Measurements from ENCODE around the gene CD164. TPM values are rescaled to one million over a fixed set of nuclear protein-coding genes. Genes with fewer than 3 reads are reported as not detected.

Gene CD164
- total RNA-seq = 100 to 1,000 TPM; 149 to 275 (median 206) TPM
- polyA plus RNA-seq = 100 to 1,000 TPM; 164 to 252 TPM
- total RNA-seq = 195 reads per million, percentile 93 among the genes with 10 or more reads in this experiment

GRCh38 chr6:109381747-109382575, at the start of gene CD164:
CD164 (minus strand) TSS chr6:109382467; CDS start chr6:109382378, 89 bp downstream.
- DNase-seq (peak; percentile 53 to 98 (median 95)), ATAC-seq (peak; percentile 83)
- Histone ChIP-seq H3K4me3 (ENCODE audit: low read length) (peak within 1 kb of the TSS; percentile 89), H3K9me3 (ENCODE audit: control insufficient read depth in 2 of 3, low read length in 3 of 3) (no peaks in the 10 kb centered on the region), H3K27ac (ENCODE audit: low read depth, low read length) (peak within 1 kb of the TSS; percentile 95), H3K4me1 (ENCODE audit: control insufficient read depth in 2 of 2, insufficient read depth in 2 of 2, low read length in 2 of 2) (peaks cover 28 to 32% of the 10 kb centered on the region in 2 donors), H3K27me3 (ENCODE audit: control insufficient read depth in 2 of 2, insufficient read depth in 2 of 2, low read length in 2 of 2) (no peaks in the 10 kb centered on the region), H3K36me3 (ENCODE audit: control insufficient read depth in 2 of 3, insufficient read depth in 3 of 3, low read length in 3 of 3) (peaks cover 0 to 8% (median 2%) of the 10 kb centered on the region in 3 experiments)
- Mint-ChIP-seq H3K4me1 (peaks cover 39 to 66% (median 57%) of the 10 kb centered on the region in 7 donors), H3K36me3 (peaks cover 0 to 29% (median 16%) of the 10 kb centered on the region in 5 donors), H3K27ac (peak within 1 kb of the TSS; percentile 92 to 100 (median 99)), H3K9me3 (peaks cover 0 to 4% (median 0%) of the 10 kb centered on the region in 11 donors), H3K4me3 (peak within 1 kb of the TSS; percentile 88 to 99 (median 98)), H3K27me3 (peaks cover 0 to 7% (median 0%) of the 10 kb centered on the region in 5 donors)
- ChIA-PET CTCF (interaction anchor here (0.6 to 6.0 kb wide), 10 partner anchors 10 to 658 kb away, joined by 3 to 94 read pairs (median 4); partner anchors contain the start of genes PPIL6 and SMPD2), POLR2A (interaction anchor here (0.6 to 4.4 kb wide), 32 partner anchors 9 to 1493 kb away, joined by 3 to 47 read pairs (median 5); partner anchors contain the start of genes AK9, AMD1, CDK19 and CEP57L1)
- intact Hi-C loops (cut with micrococcal nuclease) = loop anchor here (1.0 to 5.0 kb wide), 33 partner anchors 9 to 1923 kb away; partner anchors contain the start of genes CEP57L1 (in 2 of the 2), PPIL6 (in 2 of the 2), RPF2 (in 2 of the 2) and SCML4 (in 2 of the 2)

GRCh38 chr6:109429496-109429895, 47.2 kb upstream of the CD164 start:
- no peak for ATAC-seq
- Histone ChIP-seq H3K4me3 (ENCODE audit: low read length) (no peak overlapping the region), H3K27ac (ENCODE audit: low read depth, low read length) (no peak overlapping the region), H3K36me3 (ENCODE audit: control insufficient read depth in 2 of 3, insufficient read depth in 3 of 3, low read length in 3 of 3) (no peaks in the 10 kb centered on the region), H3K4me1 (ENCODE audit: control insufficient read depth in 2 of 2, insufficient read depth in 2 of 2, low read length in 2 of 2) (no peaks in the 10 kb centered on the region), H3K27me3 (ENCODE audit: control insufficient read depth in 2 of 2, insufficient read depth in 2 of 2, low read length in 2 of 2) (no peaks in the 10 kb centered on the region), H3K9me3 (ENCODE audit: control insufficient read depth in 2 of 3, low read length in 3 of 3) (no peaks in the 10 kb centered on the region)
- intact Hi-C loops (cut with micrococcal nuclease) = no loop called here
- ChIA-PET CTCF (no interaction called here), POLR2A (no interaction called here)
- H3K27ac Mint-ChIP-seq = no peak overlapping the region
- no peak for DNase-seq
- H3K9me3 Mint-ChIP-seq = no peaks in the 10 kb centered on the region
- no peak overlapping the region for H3K4me3 Mint-ChIP-seq
- H3K36me3 Mint-ChIP-seq = no peaks in the 10 kb centered on the region
- peaks cover 0 to 4% (median 0%) of the 10 kb centered on the region in 7 donors for H3K4me1 Mint-ChIP-seq
- H3K27me3 Mint-ChIP-seq = peaks cover 0 to 27% (median 0%) of the 10 kb centered on the region in 5 donors

GRCh38 chr6:109428889-109429477, 46.7 kb upstream of the CD164 start:
- H3K4me1 ChIP-seq (ENCODE audit: control insufficient read depth in 2 of 2, insufficient read depth in 2 of 2, low read length in 2 of 2) = no peaks in the 10 kb centered on the region
- no peak overlapping the region for H3K4me3 ChIP-seq (ENCODE audit: low read length)
- H3K27me3 ChIP-seq (ENCODE audit: control insufficient read depth in 2 of 2, insufficient read depth in 2 of 2, low read length in 2 of 2) = no peaks in the 10 kb centered on the region
- ChIA-PET CTCF (interaction anchor here (0.6 kb wide), 1 partner anchor 610 kb away, joined by 3 read pairs; no protein-coding TSS in a partner anchor), POLR2A (no interaction called here)
- Mint-ChIP-seq H3K9me3 (no peaks in the 10 kb centered on the region), H3K4me1 (peaks cover 0 to 4% (median 0%) of the 10 kb centered on the region in 7 donors), H3K27me3 (peaks cover 0 to 27% (median 0%) of the 10 kb centered on the region in 5 donors), H3K36me3 (no peaks in the 10 kb centered on the region), H3K4me3 (no peak overlapping the region), H3K27ac (peak overlapping the region in 1 of 9 donors; percentile 15)
- intact Hi-C loops (cut with micrococcal nuclease) = no loop called here
- ATAC-seq = no peak
- H3K36me3 ChIP-seq (ENCODE audit: control insufficient read depth in 2 of 3, insufficient read depth in 3 of 3, low read length in 3 of 3) = no peaks in the 10 kb centered on the region
- no peak for DNase-seq
- H3K27ac ChIP-seq (ENCODE audit: low read depth, low read length) = no peak overlapping the region
- no peaks in the 10 kb centered on the region for H3K9me3 ChIP-seq (ENCODE audit: control insufficient read depth in 2 of 3, low read length in 3 of 3)

- Histone ChIP-seq H3K9me3 (ENCODE audit: control insufficient read depth in 2 of 3, low read length in 3 of 3) (no peaks in the 10 kb centered on the region), H3K4me1 (ENCODE audit: control insufficient read depth in 2 of 2, insufficient read depth in 2 of 2, low read length in 2 of 2) (no peaks in the 10 kb centered on the region), H3K36me3 (ENCODE audit: control insufficient read depth in 2 of 3, insufficient read depth in 3 of 3, low read length in 3 of 3) (no peaks in the 10 kb centered on the region), H3K4me3 (ENCODE audit: low read length) (no peak overlapping the region), H3K27ac (ENCODE audit: low read depth, low read length) (no peak overlapping the region), H3K27me3 (ENCODE audit: control insufficient read depth in 2 of 2, insufficient read depth in 2 of 2, low read length in 2 of 2) (no peaks in the 10 kb centered on the region)
- Mint-ChIP-seq H3K36me3 (no peaks in the 10 kb centered on the region), H3K27ac (no peak overlapping the region), H3K4me3 (no peak overlapping the region), H3K27me3 (peaks cover 0 to 22% (median 0%) of the 10 kb centered on the region in 5 donors), H3K4me1 (peaks cover 0 to 6% (median 0%) of the 10 kb centered on the region in 7 donors), H3K9me3 (no peaks in the 10 kb centered on the region)
- intact Hi-C loops (cut with micrococcal nuclease) = no loop called here
- ChIA-PET POLR2A (no interaction called here), CTCF (no interaction called here)
- DNase-seq = no peak
- ATAC-seq = no peak
These were observed 42.7 kb upstream of the CD164 start for GRCh38 chr6:109424946-109425345.

- peaks cover 0 to 6% (median 0%) of the 10 kb centered on the region in 7 donors for H3K4me1 Mint-ChIP-seq
- peaks cover 0 to 19% (median 0%) of the 10 kb centered on the region in 5 donors for H3K27me3 Mint-ChIP-seq
- ChIA-PET POLR2A (interaction anchor here (0.6 kb wide), 1 partner anchor 69 kb away, joined by 3 read pairs; no protein-coding TSS in a partner anchor), CTCF (interaction anchor here (0.7 kb wide), 1 partner anchor 600 kb away, joined by 3 read pairs; no protein-coding TSS in a partner anchor)
- Histone ChIP-seq H3K27me3 (ENCODE audit: control insufficient read depth in 2 of 2, insufficient read depth in 2 of 2, low read length in 2 of 2) (no peaks in the 10 kb centered on the region), H3K27ac (ENCODE audit: low read depth, low read length) (no peak overlapping the region), H3K36me3 (ENCODE audit: control insufficient read depth in 2 of 3, insufficient read depth in 3 of 3, low read length in 3 of 3) (no peaks in the 10 kb centered on the region), H3K4me3 (ENCODE audit: low read length) (no peak overlapping the region), H3K9me3 (ENCODE audit: control insufficient read depth in 2 of 3, low read length in 3 of 3) (no peaks in the 10 kb centered on the region), H3K4me1 (ENCODE audit: control insufficient read depth in 2 of 2, insufficient read depth in 2 of 2, low read length in 2 of 2) (no peaks in the 10 kb centered on the region)
- intact Hi-C loops (cut with micrococcal nuclease) = no loop called here
- H3K4me3 Mint-ChIP-seq = no peak overlapping the region
- no peaks in the 10 kb centered on the region for H3K36me3 Mint-ChIP-seq
- ATAC-seq (no peak), DNase-seq (no peak)
- H3K27ac Mint-ChIP-seq = no peak overlapping the region
- no peaks in the 10 kb centered on the region for H3K9me3 Mint-ChIP-seq
These were observed 38.9 kb upstream of the CD164 start for GRCh38 chr6:109421184-109421583.

GRCh38 chr6:109420751-109421150, 38.5 kb upstream of the CD164 start:
- POLR2A ChIA-PET = interaction anchor here (0.6 kb wide), 1 partner anchor 68 kb away, joined by 3 read pairs; no protein-coding TSS in a partner anchor
- H3K4me3 Mint-ChIP-seq = no peak overlapping the region
- Histone ChIP-seq H3K4me1 (ENCODE audit: control insufficient read depth in 2 of 2, insufficient read depth in 2 of 2, low read length in 2 of 2) (no peaks in the 10 kb centered on the region), H3K9me3 (ENCODE audit: control insufficient read depth in 2 of 3, low read length in 3 of 3) (no peaks in the 10 kb centered on the region), H3K27me3 (ENCODE audit: control insufficient read depth in 2 of 2, insufficient read depth in 2 of 2, low read length in 2 of 2) (no peaks in the 10 kb centered on the region), H3K36me3 (ENCODE audit: control insufficient read depth in 2 of 3, insufficient read depth in 3 of 3, low read length in 3 of 3) (no peaks in the 10 kb centered on the region), H3K27ac (ENCODE audit: low read depth, low read length) (no peak overlapping the region), H3K4me3 (ENCODE audit: low read length) (no peak overlapping the region)
- no peak overlapping the region for H3K27ac Mint-ChIP-seq
- H3K9me3 Mint-ChIP-seq = no peaks in the 10 kb centered on the region
- peaks cover 0 to 6% (median 0%) of the 10 kb centered on the region in 7 donors for H3K4me1 Mint-ChIP-seq
- H3K36me3 Mint-ChIP-seq = no peaks in the 10 kb centered on the region
- no peak for DNase-seq
- ATAC-seq = no peak
- CTCF ChIA-PET = no interaction called here
- peaks cover 0 to 17% (median 0%) of the 10 kb centered on the region in 5 donors for H3K27me3 Mint-ChIP-seq
- intact Hi-C loops (cut with micrococcal nuclease) = no loop called here

Measured in naive thymus-derived CD4-positive, alpha-beta T cell (primary cell).